HG02571 (cell line): ENCODE measurements around the gene CADM3.

Experiments used
- ATAC-seq: cut with Tn5 transposase; IDR thresholded peaks from one replicate; pipeline ENCODE4 v1.9.1; 2021; ENCODE audit warnings: mild to moderate bottlenecking, moderate library complexity; ENCODE audit not compliant: unreplicated experiment

CADM3 gene

DNA sequence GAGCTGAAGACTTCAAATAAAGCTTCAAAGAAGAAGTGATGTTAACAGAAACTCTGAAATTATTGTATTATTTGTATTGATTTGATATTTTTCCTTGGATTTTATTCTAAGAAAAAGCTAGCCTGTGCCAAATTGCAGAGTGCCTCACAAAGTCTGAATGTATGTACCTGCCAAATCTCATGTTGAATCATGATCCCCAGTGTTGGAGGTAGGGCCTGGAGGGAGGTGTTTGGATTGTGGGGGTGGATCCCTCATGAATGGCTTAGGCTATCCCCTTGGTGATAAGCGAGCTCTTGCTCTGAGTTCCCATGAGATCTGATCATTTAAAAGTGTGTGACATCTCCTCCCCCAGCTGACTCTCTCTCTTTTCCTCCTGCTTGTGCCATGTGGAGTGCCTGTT is 76.9 kb downstream of the CADM3 start:
- ATAC-seq = no peak

DNA sequence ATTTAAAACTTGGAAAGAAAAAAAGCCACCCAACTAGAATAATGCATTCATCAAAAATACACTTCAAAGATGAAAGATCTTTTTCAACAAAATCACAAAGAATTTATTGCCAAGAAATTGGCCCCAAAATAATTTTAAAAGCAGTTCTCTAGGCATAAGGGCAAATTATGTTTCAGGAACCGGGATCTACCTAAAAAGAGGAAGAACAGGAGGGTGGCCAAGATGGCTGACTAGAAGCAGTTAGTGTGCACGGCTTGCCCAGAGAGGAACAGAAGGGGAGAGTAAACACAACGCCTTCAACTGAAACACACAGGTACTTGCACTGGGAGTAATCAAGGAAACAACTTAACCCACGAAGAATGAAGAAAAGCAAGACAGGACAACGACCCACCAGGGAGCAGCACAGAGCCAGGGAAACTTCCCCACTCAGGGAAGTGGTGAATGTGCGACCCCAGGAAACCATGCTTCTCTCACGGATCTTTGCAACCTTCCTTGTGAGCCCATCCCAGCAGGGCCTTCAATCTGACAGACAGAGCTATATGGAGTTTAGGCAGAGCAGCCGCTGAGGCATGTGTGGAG is 79.3 kb downstream of the CADM3 start:
- no peak for ATAC-seq
